C4-2B (cell line): ENCODE data around the gene LDHB.
"Not testable (repeated sequence)": the region's sequence is repeated elsewhere in the genome, so short reads cannot be mapped to it uniquely, and the experiment has no call there.

ENCODE experiments used
- ZFX ChIP-seq: fragments of 450-650 bp; IDR thresholded peaks from 2 replicates; pipeline ENCODE4 v1.6.1; 2017
- TF ChIP-seq, protein P1 (sequence below): fragments of 450-650 bp; conservative IDR thresholded peaks from 2 replicates; pipeline ENCODE4 v1.5.1; 2017; ENCODE audit warnings: mild to moderate bottlenecking

DNA sequence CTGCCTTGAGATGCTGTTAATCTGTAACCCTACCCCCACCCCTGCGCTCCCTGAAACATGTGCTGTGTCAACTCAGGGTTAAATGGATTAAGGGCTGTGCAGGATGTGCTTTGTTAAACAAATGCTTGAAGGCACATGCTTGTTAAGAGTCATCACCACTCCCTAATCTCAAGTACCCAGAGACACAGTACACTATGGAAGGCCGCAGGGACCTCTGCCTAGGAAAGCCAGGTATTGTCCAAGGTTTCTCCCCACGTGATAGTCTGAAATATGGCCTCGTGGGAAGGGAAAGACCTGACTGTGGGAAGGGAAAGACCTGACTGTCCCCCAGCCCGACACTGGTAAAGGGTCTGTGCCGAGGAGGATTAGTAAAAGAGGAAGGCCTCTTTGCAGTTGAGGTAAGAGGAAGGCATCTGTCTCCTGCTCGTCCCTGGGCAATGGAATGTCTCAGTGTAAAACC is 12.6 kb downstream of the LDHB start:
- TF ChIP-seq, protein P1, sequence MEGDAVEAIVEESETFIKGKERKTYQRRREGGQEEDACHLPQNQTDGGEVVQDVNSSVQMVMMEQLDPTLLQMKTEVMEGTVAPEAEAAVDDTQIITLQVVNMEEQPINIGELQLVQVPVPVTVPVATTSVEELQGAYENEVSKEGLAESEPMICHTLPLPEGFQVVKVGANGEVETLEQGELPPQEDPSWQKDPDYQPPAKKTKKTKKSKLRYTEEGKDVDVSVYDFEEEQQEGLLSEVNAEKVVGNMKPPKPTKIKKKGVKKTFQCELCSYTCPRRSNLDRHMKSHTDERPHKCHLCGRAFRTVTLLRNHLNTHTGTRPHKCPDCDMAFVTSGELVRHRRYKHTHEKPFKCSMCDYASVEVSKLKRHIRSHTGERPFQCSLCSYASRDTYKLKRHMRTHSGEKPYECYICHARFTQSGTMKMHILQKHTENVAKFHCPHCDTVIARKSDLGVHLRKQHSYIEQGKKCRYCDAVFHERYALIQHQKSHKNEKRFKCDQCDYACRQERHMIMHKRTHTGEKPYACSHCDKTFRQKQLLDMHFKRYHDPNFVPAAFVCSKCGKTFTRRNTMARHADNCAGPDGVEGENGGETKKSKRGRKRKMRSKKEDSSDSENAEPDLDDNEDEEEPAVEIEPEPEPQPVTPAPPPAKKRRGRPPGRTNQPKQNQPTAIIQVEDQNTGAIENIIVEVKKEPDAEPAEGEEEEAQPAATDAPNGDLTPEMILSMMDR = not testable (repeated sequence)
- not testable (repeated sequence) for TF ChIP-seq ZFX
